PC-3 (cell line): ENCODE data around the gene CCL8. TPM values are rescaled to one million over a fixed set of nuclear protein-coding genes. Genes with fewer than 3 reads are reported as not detected.

ENCODE experiments used
- ATAC-seq: fragments of 200-7000 bp; cut with Tn5 transposase; 2 replicates; pipeline ENCODE4 v1.9.1; 2020; ENCODE audit warnings: mild to moderate bottlenecking, moderate library complexity
- BruUV-seq: library from RNA; stranded (reverse); fragments of 400-500 nt; replicated peaks from 2 replicates; lab custom pipeline; 2021; lab: Mats Ljungman, UMichigan
- CTCF ChIA-PET: fragments of 300-600 bp; sonication (Branson Sonifier 250); formaldehyde crosslinking; loops from one replicate; lab custom pipeline; 2022; ENCODE audit warnings: antibody characterized with exemption; lab: Charles Lee
- POLR2A ChIA-PET: fragments of 300-600 bp; sonication (Branson Sonifier 250); formaldehyde crosslinking; loops from one replicate; lab custom pipeline; 2022; ENCODE audit warnings: antibody characterized with exemption; ENCODE audit not compliant: unreplicated experiment; lab: Charles Lee
- DNase-seq: peaks from one replicate; pipeline ENCODE4 v3.0.0-alpha.2; 2015
- H2AFZ ChIP-seq: fragments of 300-600 bp; sonication (generic); 2 replicates; pipeline ENCODE4 v1.6.0; 2016; ENCODE audit warnings: antibody characterized with exemption, low read length
- H3F3A ChIP-seq: fragments of 300-600 bp; sonication (generic); one replicate; pipeline ENCODE4 v1.6.0; 2017; ENCODE audit warnings: antibody characterized with exemption, low read length, control low read depth, mild to moderate bottlenecking; ENCODE audit not compliant: unreplicated experiment
- H3K27ac ChIP-seq: fragments of 300-600 bp; sonication (generic); 2 replicates; pipeline ENCODE4 v1.5.1; 2016; ENCODE audit warnings: mild to moderate bottlenecking, low read length
- H3K27me3 ChIP-seq: fragments of 300-600 bp; sonication (generic); 2 replicates; pipeline ENCODE4 v1.6.1; 2016; ENCODE audit warnings: low read length, mixed read lengths
- H3K36me3 ChIP-seq: fragments of 300-600 bp; sonication (generic); 2 replicates; pipeline ENCODE4 v1.6.1; 2016; ENCODE audit warnings: low read depth, mixed run types, low read length, mixed read lengths
- H3K4me1 ChIP-seq: fragments of 300-600 bp; sonication (generic); 2 replicates; pipeline ENCODE4 v1.5.1; 2016; ENCODE audit warnings: low read length; ENCODE audit not compliant: insufficient read depth
- H3K4me2 ChIP-seq: fragments of 300-600 bp; sonication (generic); 2 replicates; pipeline ENCODE4 v1.6.0; 2016; ENCODE audit warnings: low read length
- H3K4me3 ChIP-seq: fragments of 300-600 bp; sonication (generic); 2 replicates; pipeline ENCODE4 v1.5.1; 2016; ENCODE audit warnings: mild to moderate bottlenecking, low read length, mixed read lengths
- H3K79me2 ChIP-seq: fragments of 300-600 bp; sonication (generic); 2 replicates; pipeline ENCODE4 v1.6.1; 2017; ENCODE audit warnings: low read length, mixed read lengths
- H3K9ac ChIP-seq: fragments of 300-600 bp; sonication (generic); 2 replicates; pipeline ENCODE4 v1.6.0; 2016; ENCODE audit warnings: mild to moderate bottlenecking, low read length
- H3K9me2 ChIP-seq: fragments of 300-600 bp; sonication (generic); replicated peaks from 2 replicates; pipeline ENCODE4 v1.6.1; 2016; ENCODE audit warnings: mixed run types, low read length, mixed read lengths
- H3K9me3 ChIP-seq: fragments of 300-600 bp; sonication (generic); 2 replicates; pipeline ENCODE4 v1.6.1; 2016; ENCODE audit warnings: low read length, mixed read lengths
- H4K20me1 ChIP-seq: fragments of 300-600 bp; sonication (generic); 2 replicates; pipeline ENCODE4 v1.6.1; 2016; ENCODE audit warnings: low read length, mixed read lengths
- EZH2 ChIP-seq: fragments of 300-600 bp; sonication (generic); IDR thresholded peaks from one replicate; pipeline ENCODE4 v1.6.1; 2017; ENCODE audit warnings: antibody characterized with exemption, mild to moderate bottlenecking, low read length; ENCODE audit not compliant: unreplicated experiment
- EZH2phosphoT487 ChIP-seq: fragments of 300-600 bp; sonication (generic); IDR thresholded peaks from 2 replicates; pipeline ENCODE4 v1.6.1; 2018; ENCODE audit warnings: mild to moderate bottlenecking, antibody characterized with exemption, low read length, borderline replicate concordance
- intact Hi-C: fragments of 100-400 bp; cut with micrococcal nuclease; formaldehyde crosslinking; loops from 2 replicates; pipeline ENCODE4 v1.9.0; 2023
- total RNA-seq: library from RNA; depleted of rRNA; stranded (reverse); fragments of >200 nt; gene quantifications from 2 replicates; pipeline ENCODE4 v1.2.3, GENCODE V29; 2014
- TF ChIP-seq, protein P1 (sequence below): fragments of 300-600 bp; sonication (generic); conservative IDR thresholded peaks from 2 replicates; pipeline ENCODE4 v1.5.1; 2017; ENCODE audit warnings: antibody characterized with exemption, low read depth, mild to moderate bottlenecking, low read length

Gene CCL8
- total RNA-seq, 1 experiment from 2014 or later, result not detected

- no peaks in the 10 kb centered on the region for H3K9me2 ChIP-seq
- CTCF ChIA-PET, result no interaction called here
- no peak overlapping the region for H3K4me3 ChIP-seq
- no peaks in the 10 kb centered on the region for H3K9me3 ChIP-seq
- POLR2A ChIA-PET, result no interaction called here
- no peaks in the 10 kb centered on the region for H3K36me3 ChIP-seq
- no peak for ATAC-seq
- no peaks in the 10 kb centered on the region for H4K20me1 ChIP-seq
- H3K4me2 ChIP-seq, result no peak overlapping the region
- intact Hi-C loops, result no loop called here
- no peaks in the 10 kb centered on the region for H3K4me1 ChIP-seq
- H3F3A ChIP-seq, result no peaks in the 10 kb centered on the region
- no peak overlapping the region for H3K9ac ChIP-seq
- H3K27me3 ChIP-seq, result no peaks in the 10 kb centered on the region
- no TSS peak for BruUV-seq
- DNase-seq, result no peak
- H3K79me2 ChIP-seq, result no peaks in the 10 kb centered on the region
- H2AFZ ChIP-seq, result no peak overlapping the region
- H3K27ac ChIP-seq, result no peak overlapping the region
- TF ChIP-seq, protein P1, sequence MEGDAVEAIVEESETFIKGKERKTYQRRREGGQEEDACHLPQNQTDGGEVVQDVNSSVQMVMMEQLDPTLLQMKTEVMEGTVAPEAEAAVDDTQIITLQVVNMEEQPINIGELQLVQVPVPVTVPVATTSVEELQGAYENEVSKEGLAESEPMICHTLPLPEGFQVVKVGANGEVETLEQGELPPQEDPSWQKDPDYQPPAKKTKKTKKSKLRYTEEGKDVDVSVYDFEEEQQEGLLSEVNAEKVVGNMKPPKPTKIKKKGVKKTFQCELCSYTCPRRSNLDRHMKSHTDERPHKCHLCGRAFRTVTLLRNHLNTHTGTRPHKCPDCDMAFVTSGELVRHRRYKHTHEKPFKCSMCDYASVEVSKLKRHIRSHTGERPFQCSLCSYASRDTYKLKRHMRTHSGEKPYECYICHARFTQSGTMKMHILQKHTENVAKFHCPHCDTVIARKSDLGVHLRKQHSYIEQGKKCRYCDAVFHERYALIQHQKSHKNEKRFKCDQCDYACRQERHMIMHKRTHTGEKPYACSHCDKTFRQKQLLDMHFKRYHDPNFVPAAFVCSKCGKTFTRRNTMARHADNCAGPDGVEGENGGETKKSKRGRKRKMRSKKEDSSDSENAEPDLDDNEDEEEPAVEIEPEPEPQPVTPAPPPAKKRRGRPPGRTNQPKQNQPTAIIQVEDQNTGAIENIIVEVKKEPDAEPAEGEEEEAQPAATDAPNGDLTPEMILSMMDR, result no peak
- TF ChIP-seq EZH2phosphoT487 (no peak), EZH2 (no peak)
These were observed 49.8 kb downstream of the CCL8 start for GRCh38 chr17:34368946-34369500.

GRCh38 chr17:34369571-34369970 lies 50.3 kb downstream of the CCL8 start:
- ChIA-PET CTCF (no interaction called here), POLR2A (no interaction called here)
- no peaks in the 10 kb centered on the region for H3K36me3 ChIP-seq
- no peak overlapping the region for H3K4me2 ChIP-seq
- H3K9ac ChIP-seq, result no peak overlapping the region
- no peaks in the 10 kb centered on the region for H3K9me2 ChIP-seq
- TF ChIP-seq, protein P1, result no peak
- TF ChIP-seq EZH2phosphoT487 (no peak), EZH2 (no peak)
- H3K4me3 ChIP-seq, result no peak overlapping the region
- no peak for ATAC-seq
- no peaks in the 10 kb centered on the region for H4K20me1 ChIP-seq
- H3F3A ChIP-seq, result no peaks in the 10 kb centered on the region
- no peaks in the 10 kb centered on the region for H3K4me1 ChIP-seq
- intact Hi-C loops, result no loop called here
- H3K9me3 ChIP-seq, result no peaks in the 10 kb centered on the region
- no TSS peak for BruUV-seq
- no peak overlapping the region for H3K27ac ChIP-seq
- no peak for DNase-seq
- no peaks in the 10 kb centered on the region for H3K79me2 ChIP-seq
- H2AFZ ChIP-seq, result no peak overlapping the region
- no peaks in the 10 kb centered on the region for H3K27me3 ChIP-seq

DNA sequence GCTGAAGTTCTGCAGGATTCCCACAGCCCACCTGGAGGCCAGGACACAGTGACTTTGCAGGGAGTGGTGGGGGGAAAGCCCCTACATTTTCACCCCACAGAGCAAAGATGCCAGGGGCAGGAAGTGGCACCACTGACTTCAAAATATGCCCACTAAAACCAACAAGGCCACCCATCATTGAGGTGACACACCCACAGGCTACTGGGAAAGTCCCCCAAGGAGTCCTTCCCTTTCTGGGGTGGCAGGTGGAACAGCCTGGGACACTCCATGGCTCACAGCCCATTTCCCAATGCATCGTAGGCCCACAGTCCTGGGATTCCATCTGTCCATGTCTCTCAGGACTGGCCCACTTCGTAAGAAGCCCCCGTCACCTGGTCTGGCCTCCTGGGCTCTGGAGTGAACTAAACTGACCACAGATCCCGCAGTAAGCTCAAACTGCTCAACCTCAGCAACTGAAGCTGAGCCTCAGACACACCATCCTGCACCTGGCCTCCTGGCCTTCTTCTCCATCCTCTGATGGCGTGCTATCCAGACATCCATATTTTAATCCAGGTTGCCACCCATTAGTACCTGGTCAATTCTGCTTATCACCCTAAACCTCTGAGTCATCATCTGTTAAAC lies 51.3 kb downstream of the CCL8 start:
- TF ChIP-seq EZH2phosphoT487 (no peak), EZH2 (no peak)
- TF ChIP-seq, protein P1, result no peak
- Histone ChIP-seq H3K79me2 (no peaks in the 10 kb centered on the region), H3K36me3 (no peaks in the 10 kb centered on the region), H3K9me2 (no peaks in the 10 kb centered on the region), H3F3A (no peaks in the 10 kb centered on the region), H3K9ac (no peak overlapping the region), H3K4me2 (no peak overlapping the region), H3K27ac (no peak overlapping the region), H3K9me3 (no peaks in the 10 kb centered on the region), H3K4me3 (no peak overlapping the region), H3K27me3 (no peaks in the 10 kb centered on the region), H4K20me1 (no peaks in the 10 kb centered on the region), H2AFZ (no peak overlapping the region), H3K4me1 (no peaks in the 10 kb centered on the region)
- intact Hi-C loops, result no loop called here
- ATAC-seq (no peak), DNase-seq (no peak)
- ChIA-PET CTCF (no interaction called here), POLR2A (no interaction called here)
- no TSS peak for BruUV-seq
